ENCODE measurements around the gene RAB11FIP3.

The RAB11FIP3 gene

GRCh38 chr16:564690-565418 is 139.4 kb downstream of the RAB11FIP3 start:
- DNase-seq (ENCODE audit: low read depth in 2 of 3, low spot score in 2 of 3), result no peak

- DNase-seq (ENCODE audit: low read depth in 2 of 3, low spot score in 2 of 3), result no peak
Observed at GRCh38 chr16:565419-566330, 140.2 kb downstream of the RAB11FIP3 start.

DNA sequence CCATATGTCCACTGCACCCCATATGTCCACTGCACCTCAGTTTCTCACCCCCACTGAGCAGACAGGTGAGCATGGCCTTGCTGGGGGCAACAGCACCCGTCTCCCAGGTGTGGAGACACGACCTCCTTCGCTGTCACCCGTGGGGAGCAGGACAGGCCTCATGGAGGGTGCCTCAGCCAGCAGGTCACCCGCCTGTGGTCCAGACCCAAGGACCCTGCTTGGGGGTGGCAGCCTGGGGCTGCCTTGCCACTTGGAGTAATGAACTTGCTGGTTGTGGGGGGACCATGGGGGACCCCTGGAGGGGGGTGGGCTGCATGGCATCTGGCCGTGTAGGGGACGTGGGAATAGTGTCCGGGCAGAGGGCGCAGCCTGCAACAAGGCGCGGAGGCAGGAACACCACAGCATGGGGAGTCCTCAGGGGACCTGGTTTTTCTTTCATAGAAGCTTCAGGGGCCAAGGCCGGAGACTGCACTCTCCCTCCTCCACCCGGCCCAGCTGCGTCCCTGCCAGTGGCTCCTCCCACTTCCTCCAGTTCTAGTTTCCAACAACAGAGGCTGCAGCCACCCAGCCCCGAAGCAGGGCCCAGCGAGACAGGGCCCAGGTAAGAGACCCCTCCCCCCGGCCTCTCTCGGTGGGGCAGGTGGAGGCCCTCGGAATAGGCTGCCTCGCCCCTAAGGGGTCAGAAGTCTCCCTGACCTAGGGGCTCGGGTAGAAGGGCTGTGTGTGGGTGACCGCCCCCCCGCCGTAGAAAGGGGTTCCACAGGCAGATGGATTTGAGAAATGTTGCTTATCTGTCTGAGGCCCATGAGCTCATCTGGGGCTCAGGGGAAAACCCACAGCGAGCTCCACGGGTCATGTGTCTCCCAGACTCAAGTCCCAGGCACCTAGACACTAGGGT is 141.3 kb downstream of the RAB11FIP3 start, which contains the start of gene NHLRC4:
NHLRC4 (plus strand) TSS at position 531 of the 898 bp plus-strand sequence. CDS start 1,043 bp downstream, outside the sequence.
- DNase-seq (ENCODE audit: low read depth in 2 of 3, low spot score in 2 of 3), result no peak

GRCh38 chr16:567373-568256 is 142.2 kb downstream of the RAB11FIP3 start:
- no peak for DNase-seq (ENCODE audit: low read depth in 2 of 3, low spot score in 2 of 3)

DNA sequence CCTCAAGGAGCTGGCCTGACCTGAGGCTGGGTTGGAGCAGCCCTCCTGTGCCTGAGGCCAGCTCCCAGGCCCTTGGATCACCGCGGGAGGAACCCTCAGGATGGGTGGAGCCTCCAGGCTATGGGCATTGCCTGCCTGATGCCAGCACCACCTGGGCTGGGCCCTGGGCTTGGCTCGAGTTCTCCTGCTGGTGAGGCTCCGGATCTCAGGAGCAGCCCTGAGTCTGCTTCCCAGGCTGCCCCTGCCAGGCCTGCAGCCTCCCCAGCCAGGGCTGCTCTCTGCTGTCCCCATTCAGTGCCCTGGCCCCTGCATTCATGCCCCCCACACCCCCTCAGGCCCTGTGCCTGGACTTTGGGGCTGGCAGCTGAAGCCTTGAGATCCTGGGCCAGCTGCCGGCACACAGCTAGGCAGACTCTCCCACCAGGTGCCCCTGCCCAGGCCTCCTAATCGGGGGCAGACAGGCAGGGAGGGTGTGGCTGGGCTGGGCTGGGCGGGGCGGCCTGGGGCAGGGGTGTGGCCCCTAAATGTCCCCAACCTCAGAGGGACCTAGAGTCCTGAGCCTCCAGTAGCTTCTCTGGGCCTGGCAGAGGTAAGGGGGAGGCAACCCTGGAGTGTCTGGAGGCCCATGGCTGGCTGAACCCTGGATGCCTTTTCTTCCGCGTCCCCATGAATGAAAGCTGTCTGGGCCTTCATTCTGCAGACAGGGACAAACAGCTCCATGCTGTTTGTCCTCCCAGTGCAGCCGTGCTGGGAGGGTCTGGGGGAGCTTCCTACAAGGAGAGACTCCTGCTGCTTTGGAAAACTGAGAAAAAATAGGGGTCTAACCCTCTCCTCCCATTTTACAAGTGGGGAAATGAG is 143.2 kb downstream of the RAB11FIP3 start:
- no peak for DNase-seq (ENCODE audit: low read depth in 2 of 3, low spot score in 2 of 3)

DNA sequence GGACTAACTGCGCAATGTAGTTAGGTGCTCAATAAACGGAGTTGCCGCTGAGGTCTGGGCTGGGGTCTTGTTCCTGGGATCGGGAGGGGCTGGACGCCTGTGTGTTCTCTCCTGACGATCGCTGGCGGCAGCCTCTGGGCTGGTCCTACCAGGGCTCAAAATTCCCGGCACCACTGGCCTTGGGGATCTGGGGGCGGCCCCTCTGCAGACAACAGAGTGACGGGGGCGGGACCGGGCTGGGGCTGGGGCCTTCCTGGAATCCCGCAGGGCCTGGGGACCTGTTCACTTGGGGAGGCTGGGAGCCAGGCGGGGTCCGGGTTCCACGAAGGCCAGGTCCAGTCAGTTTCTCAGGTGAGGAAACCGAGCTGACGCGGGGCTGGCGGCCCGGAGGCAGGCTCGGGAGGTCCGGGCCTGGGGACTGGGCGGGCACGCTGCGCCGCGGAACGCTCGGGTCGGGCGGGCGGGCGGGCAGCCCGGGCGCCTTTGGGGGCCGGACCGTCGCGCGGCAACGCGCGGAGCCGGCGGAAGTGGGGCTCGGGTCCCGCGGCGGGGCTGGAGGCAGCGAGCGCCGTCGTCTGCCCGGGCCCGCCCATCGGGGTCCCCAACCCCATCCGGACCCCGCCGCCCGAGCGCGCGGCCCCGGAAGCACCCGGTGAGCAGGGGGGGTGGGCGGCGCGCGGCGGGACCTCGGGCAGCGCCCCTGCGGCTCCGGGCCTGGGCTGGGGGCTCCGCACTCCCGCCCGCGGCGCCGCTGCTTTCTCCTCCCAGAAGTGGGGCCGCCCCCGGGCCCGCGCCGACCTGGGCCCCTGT is 144.2 kb downstream of the RAB11FIP3 start, which contains the start of gene PIGQ:
PIGQ (plus strand) TSS at position 524 of the 810 bp plus-strand sequence. CDS start 4,107 bp downstream, outside the sequence.
- peak; percentile 47 to 57 (median 48) for DNase-seq (ENCODE audit: low read depth in 2 of 3, low spot score in 2 of 3)
